ENCODE measurements around the gene PDGFD.

PDGFD gene

DNA sequence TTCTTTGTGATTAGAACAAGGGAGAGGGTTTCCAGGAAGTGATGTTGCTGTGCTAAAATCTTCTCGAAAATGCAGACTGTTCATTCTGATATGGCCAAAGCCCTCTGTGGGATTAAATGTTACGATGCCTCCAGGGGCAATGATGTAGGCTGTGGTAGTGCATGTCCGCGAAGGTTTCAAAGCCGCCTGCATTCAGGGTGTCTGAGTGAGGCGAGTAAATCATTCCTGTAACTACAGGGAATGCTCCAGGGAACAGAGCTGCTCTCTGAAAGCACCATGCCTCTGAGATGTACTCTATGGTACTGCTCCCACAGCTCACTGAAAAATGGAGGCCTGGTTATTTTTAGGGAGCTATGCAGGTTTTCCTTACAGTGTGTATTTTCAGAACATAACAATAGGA is 21.2 kb downstream of the PDGFD start:
- DNase-seq = no peak

DNA sequence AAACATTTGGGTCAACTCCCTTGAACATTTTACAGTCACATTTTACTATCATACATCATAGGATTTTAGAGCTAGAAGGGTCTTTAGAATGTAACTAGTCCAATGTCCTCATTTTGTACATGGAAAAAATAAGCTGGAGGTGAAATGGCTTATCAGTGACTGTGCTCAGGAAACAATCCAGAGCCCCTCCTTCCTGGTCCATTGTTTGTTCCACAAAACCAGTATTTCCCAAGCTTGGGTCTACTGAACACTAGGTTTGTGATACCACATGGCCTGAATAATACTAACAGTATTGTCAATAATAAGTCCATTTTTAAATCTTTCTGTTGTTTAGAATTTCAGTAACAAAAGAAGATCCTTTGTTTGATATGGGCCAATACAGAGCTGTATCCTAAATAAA is 27.1 kb downstream of the PDGFD start:
- DNase-seq = no peak

DNA sequence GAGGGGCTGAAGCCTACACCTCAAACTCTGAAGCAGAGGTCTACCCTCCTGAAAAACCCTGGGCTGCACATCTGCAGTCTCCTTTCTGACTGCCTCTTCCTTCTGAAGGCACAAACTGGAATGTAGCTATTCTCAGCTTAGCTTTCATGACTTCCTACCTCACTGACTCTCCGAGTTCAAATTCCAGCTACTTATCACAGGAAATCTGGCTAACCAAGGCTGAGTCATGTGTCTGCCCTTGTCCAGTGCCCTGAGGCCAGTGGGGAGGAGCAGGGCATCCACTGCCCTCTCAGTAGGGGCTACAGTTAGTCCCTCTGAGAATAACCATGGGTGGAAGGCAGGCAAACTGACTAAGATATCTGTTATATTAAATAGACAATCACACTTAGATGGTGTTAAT is 29.2 kb downstream of the PDGFD start:
- DNase-seq = no peak

DNA sequence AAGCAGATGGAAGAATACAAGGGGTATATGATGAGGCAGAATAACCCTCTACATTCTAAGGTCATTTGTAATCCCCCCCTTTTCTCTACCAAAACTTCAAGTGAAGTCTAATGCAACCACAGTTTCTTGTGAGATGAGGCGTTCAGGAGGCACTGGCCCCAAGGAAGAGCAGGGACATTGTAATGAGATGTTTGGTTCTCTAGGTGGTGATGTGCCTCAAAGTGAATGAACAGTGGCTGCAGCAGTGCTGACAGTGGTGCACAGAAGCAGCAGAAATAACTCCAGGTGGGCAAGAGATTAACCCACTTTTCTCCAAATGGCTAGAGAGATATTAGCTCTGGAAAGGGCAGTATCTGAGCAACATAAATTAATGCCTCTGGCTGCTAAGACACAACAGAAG is 33.8 kb downstream of the PDGFD start:
- DNase-seq = no peak

DNA sequence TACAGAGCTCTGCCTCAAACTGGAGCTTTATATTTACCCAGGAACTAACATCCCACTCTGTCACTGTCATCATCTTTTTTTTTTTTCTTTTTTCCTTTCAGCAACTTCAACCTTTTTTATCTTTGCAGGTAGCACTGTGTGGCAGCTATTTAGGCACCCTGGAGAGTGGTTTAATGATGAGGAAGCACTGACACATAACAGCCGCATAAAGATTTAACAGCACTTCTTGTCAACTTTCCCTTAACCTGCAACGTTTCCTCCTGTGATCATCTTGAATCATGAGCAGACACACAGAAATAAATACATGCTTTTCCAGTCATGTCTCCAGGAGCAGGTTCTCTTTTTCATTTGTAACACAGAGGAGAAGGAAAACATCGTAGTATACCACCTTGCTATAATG is 34.8 kb downstream of the PDGFD start:
- no peak for DNase-seq

DNA sequence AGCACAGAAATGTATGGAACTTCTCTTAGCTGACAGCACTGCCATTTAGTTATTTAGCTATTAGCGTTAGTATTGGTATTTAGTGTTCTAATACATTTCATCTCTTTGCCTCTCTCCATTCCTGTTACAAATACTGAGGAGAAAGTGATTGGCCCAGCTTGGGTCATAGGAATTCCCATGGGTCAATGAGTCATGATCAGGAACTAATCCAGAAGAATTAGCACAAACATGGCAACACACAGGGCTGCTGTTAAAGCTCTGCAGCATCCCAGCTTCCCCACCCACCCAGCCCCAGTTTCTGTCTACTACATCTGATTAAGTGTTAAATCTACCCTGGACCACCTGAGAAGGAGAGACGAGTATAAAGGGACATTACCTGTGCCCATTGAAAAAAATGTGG is 36.1 kb downstream of the PDGFD start:
- DNase-seq = no peak

DNA sequence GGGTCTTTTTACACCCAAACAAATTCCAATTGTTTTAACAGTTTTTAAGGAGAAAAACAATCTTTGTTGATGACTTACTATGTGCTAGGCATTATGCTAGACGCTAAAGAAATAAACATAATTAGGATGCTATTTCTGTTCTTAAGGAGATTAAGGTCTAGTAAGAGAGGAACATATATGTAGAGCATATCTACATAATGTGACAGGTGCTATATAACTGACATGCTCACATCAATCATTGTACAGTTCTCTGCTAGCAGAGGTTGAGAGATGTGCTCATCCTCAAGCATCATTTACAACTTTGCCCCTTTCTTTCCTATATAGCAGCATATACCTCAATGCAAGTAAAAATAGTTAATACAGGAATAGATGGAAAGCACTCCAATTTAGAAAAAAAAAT is 37.5 kb downstream of the PDGFD start:
- DNase-seq = no peak

DNA sequence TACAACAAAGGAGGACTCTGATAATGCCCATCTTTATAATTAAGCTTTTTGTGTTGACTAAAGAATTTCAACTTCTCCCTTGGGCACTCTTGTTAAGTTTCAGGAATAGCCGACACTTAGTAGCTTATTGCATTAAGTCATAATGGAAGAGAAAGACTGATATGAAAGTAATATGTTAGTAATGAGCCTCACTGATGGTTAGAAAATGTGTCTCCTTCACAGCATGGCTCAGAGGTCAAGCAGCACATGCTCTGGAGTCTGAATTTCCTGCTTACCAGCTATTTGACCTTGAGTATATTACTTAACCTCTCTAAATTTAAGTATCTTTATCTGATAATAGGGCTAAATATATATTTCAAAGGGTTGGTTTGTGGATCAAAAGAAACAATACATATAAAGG is 39.0 kb downstream of the PDGFD start:
- no peak for DNase-seq

DNA sequence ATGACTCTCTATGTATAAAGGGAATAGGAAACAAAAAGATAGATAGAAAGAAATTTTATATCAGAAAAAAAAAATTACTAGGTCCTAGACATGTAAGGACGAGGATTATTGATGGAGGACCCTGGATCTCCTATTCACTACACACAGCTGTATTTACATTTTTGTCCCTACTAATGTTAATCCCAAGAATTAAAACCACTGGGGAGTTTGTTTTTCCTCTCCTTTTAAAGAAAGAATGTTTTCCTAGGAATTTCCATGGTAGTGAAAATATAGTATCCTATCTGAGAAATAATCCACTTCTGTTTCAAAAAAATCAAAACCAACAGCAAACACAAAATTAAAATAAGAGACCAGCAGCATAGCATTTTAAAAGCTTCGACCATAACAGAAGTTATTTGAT is 41.1 kb downstream of the PDGFD start:
- DNase-seq = no peak

DNA sequence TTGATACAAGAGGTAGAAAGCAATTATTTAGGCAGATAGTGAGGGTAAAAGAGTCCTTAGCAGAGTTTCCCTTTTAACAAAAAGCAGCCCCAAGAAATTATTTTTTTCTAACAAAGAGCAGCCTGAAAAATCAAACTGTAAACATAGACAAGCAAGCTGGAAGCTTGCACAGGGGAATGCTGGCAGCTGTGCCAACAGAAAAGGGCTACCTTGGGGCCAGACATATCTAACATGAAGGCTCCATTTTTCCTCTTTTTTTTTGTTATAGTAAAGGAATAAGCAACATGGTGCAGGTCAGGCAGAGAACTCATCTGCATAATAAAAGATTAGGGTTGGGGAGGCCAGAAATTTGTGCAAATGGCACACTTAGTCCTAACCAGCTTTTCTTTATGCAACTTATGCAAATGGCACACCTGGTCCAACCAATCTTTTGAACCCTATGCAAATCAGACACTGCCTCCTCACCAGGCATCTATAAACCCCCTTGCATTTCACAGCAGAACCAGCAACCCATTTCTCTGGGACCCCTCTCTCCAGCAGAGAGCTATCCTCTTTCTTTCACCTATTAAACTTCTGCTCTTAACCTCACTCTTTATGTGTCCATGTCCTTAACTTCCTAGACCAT is 41.8 kb downstream of the PDGFD start:
- no peak for DNase-seq

DNA sequence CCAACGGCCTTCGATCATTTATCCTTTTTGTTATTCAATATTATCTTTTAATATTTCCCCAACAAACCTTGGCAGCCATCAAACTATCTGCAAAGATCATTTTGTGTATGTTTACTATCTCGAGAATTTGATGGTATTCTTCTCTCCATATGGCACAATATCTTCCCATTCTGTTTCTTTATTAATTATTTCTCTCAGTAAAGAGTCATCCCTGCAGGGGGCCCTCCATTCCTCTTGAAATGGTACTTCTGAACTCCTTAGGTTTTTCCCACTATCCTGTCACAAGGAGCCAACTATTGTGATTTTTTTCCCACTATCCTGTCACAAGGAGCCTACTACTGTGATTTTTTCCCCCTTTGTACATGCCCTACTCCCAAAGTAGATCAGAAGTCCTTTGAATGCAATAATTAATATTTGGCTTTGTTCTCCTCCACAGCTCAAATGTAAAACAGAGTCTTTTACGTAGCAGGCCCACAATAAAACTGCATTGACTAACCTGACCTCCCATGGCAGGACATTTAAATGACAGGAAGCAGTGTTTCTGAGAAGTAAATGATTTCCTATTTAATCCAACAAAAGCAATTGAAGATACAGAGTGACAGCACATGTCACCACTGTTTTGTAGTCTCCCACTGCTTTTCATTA is 43.3 kb downstream of the PDGFD start:
- no peak for DNase-seq

DNA sequence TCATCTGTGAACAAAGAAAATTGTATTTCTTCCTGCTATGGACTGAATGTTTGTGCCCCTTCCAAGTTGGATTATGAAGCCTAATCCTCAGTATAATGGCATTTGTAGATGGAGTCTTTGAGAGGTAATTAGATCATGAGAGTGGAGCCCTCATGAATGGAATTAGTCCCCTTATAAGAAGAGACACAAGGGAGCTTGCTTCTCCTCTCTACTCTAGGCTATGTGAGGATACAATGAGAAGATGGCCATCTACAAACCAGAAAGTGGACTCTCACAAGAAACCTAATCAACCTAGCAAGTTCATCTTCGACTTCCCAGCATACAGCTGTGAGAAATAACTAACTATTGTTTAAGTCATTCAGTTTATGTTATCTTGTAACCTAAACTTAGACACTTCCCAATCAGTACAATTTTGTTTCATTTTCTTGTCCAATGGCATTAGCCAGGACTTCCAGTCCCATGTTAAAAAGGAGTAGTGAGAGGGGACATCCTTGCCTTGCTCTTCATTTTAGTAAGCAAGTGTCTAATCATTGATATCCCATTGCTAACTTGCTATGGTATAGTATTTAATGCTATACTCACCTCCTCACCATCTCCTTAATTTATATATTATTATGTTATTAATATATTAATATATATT is 45.7 kb downstream of the PDGFD start:
- DNase-seq = no peak

DNA sequence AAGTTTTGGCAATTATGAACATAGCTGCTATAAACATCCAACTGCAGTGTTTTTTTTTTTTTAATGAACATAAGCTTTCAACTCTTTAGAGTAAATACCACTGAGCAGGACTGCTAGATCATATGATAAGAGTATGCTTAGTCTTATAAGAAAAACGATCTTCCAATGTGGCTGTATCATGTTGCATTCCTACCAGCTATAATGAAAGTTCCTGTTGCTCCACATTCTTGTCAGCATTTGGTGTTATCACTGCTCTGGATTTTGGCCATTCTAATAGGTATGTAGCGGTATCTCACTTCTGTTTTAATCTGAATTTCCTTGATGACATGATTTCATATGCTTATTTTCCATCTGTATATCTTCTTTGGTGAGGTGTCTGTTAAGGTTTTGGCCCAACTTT is 50.4 kb downstream of the PDGFD start:
- DNase-seq = no peak

DNA sequence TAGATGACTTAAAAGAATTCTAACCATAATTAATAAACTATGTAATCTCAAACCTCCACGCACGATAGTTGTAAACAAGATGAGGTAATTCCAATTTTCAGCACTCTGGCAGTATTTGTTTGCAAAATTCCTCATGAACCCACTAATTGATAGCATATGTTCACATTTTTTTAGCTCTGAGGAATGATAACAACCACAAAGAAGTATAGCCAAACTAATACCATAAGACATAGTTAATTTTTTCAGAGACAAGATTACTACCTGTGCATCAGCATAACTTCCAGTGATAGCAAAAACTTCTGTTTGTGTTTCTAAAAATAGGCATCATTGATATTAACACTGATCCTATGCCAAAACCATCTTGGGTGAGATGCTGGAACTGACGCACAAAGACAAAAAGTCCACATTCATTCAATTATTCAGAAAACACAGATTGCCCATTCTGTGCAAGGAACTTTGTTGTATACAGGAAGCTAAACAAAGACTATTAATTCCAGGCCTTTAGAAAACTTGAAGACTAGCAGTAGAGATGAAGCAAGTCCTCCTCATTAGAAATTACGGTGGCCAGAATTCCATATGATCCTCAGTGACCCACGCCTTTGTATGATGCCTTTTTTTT is 57.7 kb downstream of the PDGFD start:
- DNase-seq = no peak

DNA sequence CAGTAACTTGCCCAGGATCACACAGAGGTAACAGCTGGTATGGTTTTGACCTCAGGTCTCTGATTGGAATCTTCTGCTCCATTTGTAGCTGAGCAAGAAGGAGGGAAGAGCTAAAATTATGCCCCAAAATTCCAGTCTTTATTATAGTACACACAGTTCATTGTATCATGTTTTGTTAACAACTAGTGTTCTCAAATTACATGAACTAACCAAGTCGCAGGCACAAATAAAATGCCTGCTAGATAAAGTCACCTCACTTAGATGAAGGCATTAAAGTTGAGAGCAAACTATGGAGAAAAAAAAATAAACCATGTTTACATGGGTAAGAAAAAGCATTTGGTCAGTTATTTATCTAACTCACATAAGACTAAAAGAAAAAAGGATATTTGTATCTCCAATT is 58.8 kb downstream of the PDGFD start:
- no peak for DNase-seq

DNA sequence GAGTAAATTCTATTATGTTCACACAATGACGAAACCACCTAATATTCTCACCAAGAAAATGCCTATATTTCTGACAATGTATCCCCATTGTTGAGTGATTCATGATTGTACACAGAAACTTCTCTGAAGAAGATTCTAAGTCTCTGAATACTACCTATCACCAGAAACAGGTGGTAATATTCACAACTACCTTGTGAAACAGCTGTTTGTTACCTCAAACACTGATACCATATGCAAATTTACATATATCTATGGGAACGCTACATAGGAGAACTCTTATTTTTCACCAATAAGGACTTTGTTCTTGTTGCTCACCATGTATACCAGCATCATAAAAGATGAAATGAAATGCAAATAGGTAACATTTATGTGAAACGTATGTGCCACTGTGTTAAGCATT is 59.3 kb downstream of the PDGFD start:
- no peak for DNase-seq

DNA sequence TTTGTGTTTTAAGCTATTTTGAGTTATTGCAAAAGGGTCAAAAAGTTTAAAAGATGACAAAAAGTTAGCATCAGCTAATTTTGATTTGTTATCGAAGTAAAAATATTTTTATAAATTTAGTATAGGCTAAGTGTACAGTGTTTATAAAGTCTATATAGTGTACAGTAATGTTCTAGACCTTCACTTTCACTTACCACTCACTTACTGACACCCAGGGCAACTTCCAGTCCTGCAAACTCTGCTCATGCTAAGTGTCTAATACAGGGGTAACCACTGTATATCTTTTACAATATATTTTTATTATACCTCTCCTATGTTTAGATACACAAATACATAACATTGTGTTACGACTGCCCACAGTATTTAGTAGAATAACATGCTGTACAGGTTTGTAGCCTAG is 59.7 kb downstream of the PDGFD start:
- DNase-seq = no peak

DNA sequence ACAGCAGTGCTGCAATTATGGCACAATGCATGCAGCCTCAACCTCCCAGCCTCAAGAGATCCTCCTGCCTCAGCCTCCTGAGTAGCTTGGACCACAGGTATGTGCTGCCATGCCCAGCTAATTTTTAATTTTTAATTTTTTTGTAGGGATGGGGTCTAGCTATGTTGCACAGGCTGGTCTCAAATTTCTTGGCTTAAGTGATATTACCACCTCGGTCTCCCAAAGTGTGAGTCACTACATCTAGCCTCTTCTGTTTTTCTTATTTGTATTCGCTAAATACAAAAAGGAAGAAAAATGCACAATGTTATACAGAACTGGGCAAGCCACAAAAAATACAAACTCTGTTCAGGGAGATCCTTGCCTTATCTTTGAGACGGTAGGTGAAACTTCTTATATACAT is 65.4 kb downstream of the PDGFD start:
- no peak for DNase-seq

DNA sequence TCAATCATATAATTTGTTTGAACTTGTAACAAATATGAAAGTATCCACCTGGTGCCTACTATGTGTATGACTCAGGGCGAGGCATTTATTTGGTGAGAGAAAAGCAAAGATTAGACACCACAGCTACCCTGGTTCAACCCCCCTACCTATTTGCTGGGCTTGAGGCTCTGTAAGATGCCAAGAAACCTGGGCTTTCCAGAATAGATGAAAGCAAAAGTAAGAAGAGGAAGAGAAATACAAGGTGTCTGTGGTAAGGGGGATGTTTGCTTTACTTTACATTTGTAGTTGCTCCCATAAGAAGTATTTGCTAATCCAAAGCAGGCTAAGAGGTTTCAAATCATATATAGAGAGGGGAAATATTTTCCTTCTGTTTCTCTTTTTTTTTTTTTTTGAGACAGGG is 65.8 kb downstream of the PDGFD start:
- no peak for DNase-seq

DNA sequence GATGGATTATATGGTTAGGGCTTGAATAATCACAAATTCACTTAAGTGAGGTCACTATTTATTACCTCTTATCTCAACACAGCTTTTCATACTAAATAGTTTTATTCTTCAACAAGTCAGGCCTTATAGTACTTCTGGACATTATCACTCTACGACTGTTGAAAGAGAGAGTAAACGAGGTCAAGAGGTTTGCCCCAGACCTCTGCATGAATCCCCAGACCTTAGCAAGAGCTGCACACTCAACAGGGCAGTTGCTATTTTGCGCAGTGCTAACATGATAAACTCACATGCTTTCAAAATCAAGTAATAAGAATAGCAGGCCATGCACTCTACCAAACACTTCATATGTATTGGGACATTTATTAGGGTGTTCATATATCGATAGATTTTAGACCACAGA is 67.0 kb downstream of the PDGFD start:
- DNase-seq = no peak

DNA sequence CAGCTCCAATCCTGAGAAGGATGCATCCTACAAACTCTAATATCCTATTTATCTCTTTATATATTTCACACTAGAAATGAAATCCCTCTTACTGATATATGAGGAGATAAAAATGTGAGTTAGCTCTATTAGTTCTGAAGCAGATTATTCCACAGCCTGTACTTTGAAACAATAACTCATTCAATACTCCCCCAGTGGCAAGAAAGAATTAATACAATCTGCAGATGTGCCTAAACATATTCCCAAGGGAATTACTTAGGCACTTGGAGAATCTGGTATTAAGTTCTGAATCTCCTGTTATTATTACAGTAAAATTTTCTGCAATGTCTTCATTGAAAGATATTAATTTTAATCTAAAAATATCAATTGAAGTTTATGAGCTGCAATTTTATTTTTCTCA is 68.2 kb downstream of the PDGFD start:
- no peak for DNase-seq

DNA sequence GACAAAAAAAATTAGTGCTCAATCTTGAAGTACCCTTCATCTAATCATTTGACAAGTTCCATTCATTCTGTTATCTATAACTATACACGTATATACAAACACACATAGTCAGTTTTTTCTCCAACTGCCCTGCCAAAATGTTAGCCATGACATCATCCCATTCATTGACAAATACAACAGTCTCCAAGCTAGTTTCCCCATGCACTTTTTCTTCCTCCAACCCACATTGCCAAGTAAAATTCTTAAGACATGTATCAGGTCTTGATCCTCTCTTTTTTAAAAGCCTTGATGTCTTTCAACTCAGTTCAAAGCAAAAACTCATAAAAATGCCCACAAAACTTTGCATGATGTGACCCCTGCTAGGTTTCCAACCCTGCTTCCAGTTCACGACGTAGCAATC is 69.4 kb downstream of the PDGFD start:
- no peak for DNase-seq

DNA sequence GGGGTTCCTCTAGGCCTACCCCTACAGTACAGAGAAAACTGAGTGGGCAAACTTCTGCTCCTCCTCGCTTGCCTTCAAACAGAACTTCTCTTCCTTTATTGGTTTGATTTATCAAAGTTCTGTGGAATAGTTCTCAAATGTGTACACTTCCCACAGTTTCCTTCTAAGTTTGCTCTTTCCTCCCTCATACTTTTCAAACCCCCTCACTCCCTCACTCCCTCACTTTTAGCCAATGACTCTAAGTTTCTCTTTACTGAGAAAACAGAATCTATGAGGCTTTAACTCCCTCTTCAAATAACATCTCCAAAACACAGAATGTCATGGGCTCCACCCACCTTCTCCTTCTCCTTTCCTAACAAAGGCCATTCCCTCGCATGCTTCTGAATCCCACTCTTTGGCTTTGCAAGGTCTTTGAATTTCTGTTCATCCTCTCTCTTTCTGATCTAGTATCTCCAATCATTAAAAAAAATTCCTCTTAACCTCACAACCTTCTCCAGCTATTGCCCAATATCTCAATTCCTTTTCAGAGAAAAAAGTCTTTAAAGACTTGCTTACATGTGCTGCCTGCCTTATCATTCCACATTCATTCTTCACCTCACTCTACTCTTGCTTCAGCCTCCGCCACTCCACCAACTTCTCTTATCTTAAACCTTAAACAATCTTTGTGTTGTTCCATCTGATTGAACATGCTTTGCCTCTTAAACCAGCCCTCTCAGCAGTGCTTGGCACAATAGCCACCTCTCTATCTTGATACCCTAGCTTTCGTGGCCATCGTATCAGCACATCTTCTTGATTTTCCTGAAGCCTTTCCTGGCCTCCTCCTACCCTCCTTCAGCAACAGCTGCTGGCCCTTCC is 70.3 kb downstream of the PDGFD start:
- no peak for DNase-seq
